ENCODE data around the gene GRID1.

The GRID1 gene

GRCh38 chr10:86339226-86339865 is 27.2 kb downstream of the GRID1 start:
- no peak for DNase-seq (ENCODE audit: low read depth in 2 of 2)

- DNase-seq (ENCODE audit: low read depth in 2 of 2), result no peak
These were observed 29.4 kb downstream of the GRID1 start for GRCh38 chr10:86337121-86337601.

GRCh38 chr10:86336341-86336740 is 30.3 kb downstream of the GRID1 start:
- DNase-seq (ENCODE audit: low read depth in 2 of 2), result no peak

- no peak for DNase-seq (ENCODE audit: low read depth in 2 of 2)
These were observed 30.8 kb downstream of the GRID1 start for GRCh38 chr10:86335831-86336230.

GRCh38 chr10:86335257-86335656 is 31.3 kb downstream of the GRID1 start:
- no peak for DNase-seq (ENCODE audit: low read depth in 2 of 2)

GRCh38 chr10:86334488-86335085 is 32.0 kb downstream of the GRID1 start:
- no peak for DNase-seq (ENCODE audit: low read depth in 2 of 2)

- no peak for DNase-seq (ENCODE audit: low read depth in 2 of 2)
These were observed 32.6 kb downstream of the GRID1 start for GRCh38 chr10:86333826-86334487.

- no peak for DNase-seq (ENCODE audit: low read depth in 2 of 2)
These were observed 34.7 kb downstream of the GRID1 start for GRCh38 chr10:86331861-86332260.

GRCh38 chr10:86330778-86331763 is 35.5 kb downstream of the GRID1 start:
- no peak for DNase-seq (ENCODE audit: low read depth in 2 of 2)

GRCh38 chr10:86329896-86330680 is 36.5 kb downstream of the GRID1 start:
- DNase-seq (ENCODE audit: low read depth in 2 of 2), result no peak

- DNase-seq (ENCODE audit: low read depth in 2 of 2), result no peak
These were observed 37.4 kb downstream of the GRID1 start for GRCh38 chr10:86329093-86329710.

- no peak for DNase-seq (ENCODE audit: low read depth in 2 of 2)
These were observed 38.5 kb downstream of the GRID1 start for GRCh38 chr10:86327954-86328725.

GRCh38 chr10:86325158-86325557 is 41.4 kb downstream of the GRID1 start:
- no peak for DNase-seq (ENCODE audit: low read depth in 2 of 2)

- DNase-seq (ENCODE audit: low read depth in 2 of 2), result no peak
These were observed 45.0 kb downstream of the GRID1 start for GRCh38 chr10:86321568-86321967.

GRCh38 chr10:86319676-86320075 is 46.9 kb downstream of the GRID1 start:
- no peak for DNase-seq (ENCODE audit: low read depth in 2 of 2)

- DNase-seq (ENCODE audit: low read depth in 2 of 2), result no peak
These were observed 48.5 kb downstream of the GRID1 start for GRCh38 chr10:86317949-86318725.

- DNase-seq (ENCODE audit: low read depth in 2 of 2), result no peak
These were observed 49.6 kb downstream of the GRID1 start for GRCh38 chr10:86316990-86317389.

GRCh38 chr10:86316274-86316835 is 50.2 kb downstream of the GRID1 start:
- DNase-seq (ENCODE audit: low read depth in 2 of 2), result no peak

- no peak for DNase-seq (ENCODE audit: low read depth in 2 of 2)
These were observed 51.0 kb downstream of the GRID1 start for GRCh38 chr10:86315549-86315942.
